ENCODE measurements around the gene KCNMA1.

The KCNMA1 gene

GRCh38 chr10:77555591-77556212 is 81.9 kb downstream of the KCNMA1 start:
- no peak overlapping the region for H3K4me3 ChIP-seq (ENCODE audit: low read depth, low read length)
- TF ChIP-seq CTCF (IDR thresholded peaks at IDR 0.05; ENCODE audit: low read depth, low read length) = no peak

- TF ChIP-seq CTCF (IDR thresholded peaks at IDR 0.05; ENCODE audit: low read depth, low read length) = no peak
- H3K4me3 ChIP-seq (ENCODE audit: low read depth, low read length) = no peak overlapping the region
Measured at GRCh38 chr10:77554996-77555397, 82.6 kb downstream of the KCNMA1 start.

GRCh38 chr10:77553966-77554365 is 83.6 kb downstream of the KCNMA1 start:
- no peak for TF ChIP-seq CTCF (IDR thresholded peaks at IDR 0.05; ENCODE audit: low read depth, low read length)

GRCh38 chr10:77553311-77553710 is 84.3 kb downstream of the KCNMA1 start:
- H3K4me3 ChIP-seq (ENCODE audit: low read depth, low read length) = no peak overlapping the region
- no peak for TF ChIP-seq CTCF (IDR thresholded peaks at IDR 0.05; ENCODE audit: low read depth, low read length)

More at GRCh38 chr10:77553966-77554365, 83.6 kb downstream of the KCNMA1 start:
- no peak overlapping the region for H3K4me3 ChIP-seq (ENCODE audit: low read depth, low read length)

GRCh38 chr10:77552252-77552651 is 85.4 kb downstream of the KCNMA1 start:
- H3K4me3 ChIP-seq (ENCODE audit: low read depth, low read length) = no peak overlapping the region
- no peak for TF ChIP-seq CTCF (IDR thresholded peaks at IDR 0.05; ENCODE audit: low read depth, low read length)

GRCh38 chr10:77550378-77550777 is 87.2 kb downstream of the KCNMA1 start:
- no peak for TF ChIP-seq CTCF (IDR thresholded peaks at IDR 0.05; ENCODE audit: low read depth, low read length)
- H3K4me3 ChIP-seq (ENCODE audit: low read depth, low read length) = no peak overlapping the region

GRCh38 chr10:77548671-77549070 is 88.9 kb downstream of the KCNMA1 start:
- H3K4me3 ChIP-seq (ENCODE audit: low read depth, low read length) = no peak overlapping the region
- TF ChIP-seq CTCF (IDR thresholded peaks at IDR 0.05; ENCODE audit: low read depth, low read length) = no peak
